Astrocyte of the spinal cord (primary cell): ENCODE results near the gene NR4A3.

Experiments
- DNase-seq: peaks from one replicate; pipeline ENCODE4 v3.0.0; 2011; ENCODE audit warnings: low read depth, low spot score
- H3K4me3 ChIP-seq: 2 replicates; pipeline ENCODE4 v1.5.1; 2011; ENCODE audit warnings: low read depth, mild to moderate bottlenecking, low read length, moderate library complexity
- in situ Hi-C: cut with HindIII; loops from 2 replicates; pipeline ENCODE4 v1.10.0; 2017; ENCODE audit warnings: low sequenced_read_pairs
- TF ChIP-seq, protein P1 (sequence below): IDR thresholded peaks from 2 replicates; pipeline ENCODE4 v1.5.1; 2012; ENCODE audit warnings: low read depth, mild to moderate bottlenecking, low read length, inconsistent platforms

The NR4A3 gene

DNA sequence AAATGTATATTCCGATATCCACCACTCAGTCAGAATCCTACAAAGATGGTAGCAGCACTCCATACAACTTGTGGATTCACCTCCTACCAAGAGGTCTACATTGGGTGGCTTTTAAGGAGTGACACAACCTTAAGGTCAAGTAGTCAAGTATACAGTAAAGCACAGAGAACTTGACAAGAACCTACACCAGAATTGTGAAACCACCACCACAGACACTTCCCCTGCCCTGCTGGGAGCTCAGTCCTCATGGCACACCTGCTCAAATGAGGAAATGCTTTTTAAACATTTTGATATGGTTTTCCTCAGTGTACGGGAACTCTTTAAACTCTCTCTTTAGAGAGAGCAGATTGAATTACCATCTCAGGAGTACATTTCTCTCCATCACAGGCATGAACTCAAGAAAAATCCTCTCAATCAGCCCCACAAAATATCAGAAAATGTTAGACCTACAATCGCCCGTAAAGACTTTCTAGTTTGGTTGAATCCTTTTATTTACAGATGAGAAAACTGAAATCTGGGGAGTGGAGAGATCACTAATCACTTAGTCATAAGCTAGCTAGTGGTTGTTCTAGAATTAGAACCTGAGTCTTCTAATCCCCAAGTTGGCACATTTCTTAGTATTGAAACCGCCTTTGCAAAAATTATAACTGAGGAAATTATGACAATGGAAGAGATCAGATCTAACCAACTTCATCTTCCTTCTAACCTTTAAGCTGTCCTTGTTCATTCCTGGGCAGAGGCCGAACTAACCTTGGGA is 38.5 kb upstream of the NR4A3 start:
- in situ Hi-C loops: no loop called here
- no peak overlapping the region for H3K4me3 ChIP-seq
- DNase-seq: no peak
- TF ChIP-seq, protein P1, sequence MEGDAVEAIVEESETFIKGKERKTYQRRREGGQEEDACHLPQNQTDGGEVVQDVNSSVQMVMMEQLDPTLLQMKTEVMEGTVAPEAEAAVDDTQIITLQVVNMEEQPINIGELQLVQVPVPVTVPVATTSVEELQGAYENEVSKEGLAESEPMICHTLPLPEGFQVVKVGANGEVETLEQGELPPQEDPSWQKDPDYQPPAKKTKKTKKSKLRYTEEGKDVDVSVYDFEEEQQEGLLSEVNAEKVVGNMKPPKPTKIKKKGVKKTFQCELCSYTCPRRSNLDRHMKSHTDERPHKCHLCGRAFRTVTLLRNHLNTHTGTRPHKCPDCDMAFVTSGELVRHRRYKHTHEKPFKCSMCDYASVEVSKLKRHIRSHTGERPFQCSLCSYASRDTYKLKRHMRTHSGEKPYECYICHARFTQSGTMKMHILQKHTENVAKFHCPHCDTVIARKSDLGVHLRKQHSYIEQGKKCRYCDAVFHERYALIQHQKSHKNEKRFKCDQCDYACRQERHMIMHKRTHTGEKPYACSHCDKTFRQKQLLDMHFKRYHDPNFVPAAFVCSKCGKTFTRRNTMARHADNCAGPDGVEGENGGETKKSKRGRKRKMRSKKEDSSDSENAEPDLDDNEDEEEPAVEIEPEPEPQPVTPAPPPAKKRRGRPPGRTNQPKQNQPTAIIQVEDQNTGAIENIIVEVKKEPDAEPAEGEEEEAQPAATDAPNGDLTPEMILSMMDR: no peak

DNA sequence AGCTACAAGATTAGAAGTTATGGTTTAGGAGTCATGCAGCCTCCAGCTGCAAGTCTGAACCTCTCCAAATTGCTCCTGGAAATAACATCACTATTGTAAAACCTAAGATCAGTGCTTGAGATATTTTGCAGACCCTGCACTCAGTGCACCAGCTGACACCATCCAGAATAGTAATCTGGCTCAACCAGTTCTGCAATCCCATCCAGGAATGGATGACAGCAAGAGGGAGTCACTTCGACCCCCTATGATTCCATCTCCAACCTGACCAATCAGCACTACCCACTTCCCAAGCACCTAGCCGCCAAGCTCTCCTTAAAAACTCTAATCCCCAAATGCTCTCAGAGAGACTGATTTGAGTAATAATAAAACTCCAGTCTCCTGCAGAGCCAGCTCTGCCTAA is 37.9 kb upstream of the NR4A3 start:
- DNase-seq: no peak
- no peak overlapping the region for H3K4me3 ChIP-seq
- TF ChIP-seq, protein P1: no peak
- in situ Hi-C loops: no loop called here

DNA sequence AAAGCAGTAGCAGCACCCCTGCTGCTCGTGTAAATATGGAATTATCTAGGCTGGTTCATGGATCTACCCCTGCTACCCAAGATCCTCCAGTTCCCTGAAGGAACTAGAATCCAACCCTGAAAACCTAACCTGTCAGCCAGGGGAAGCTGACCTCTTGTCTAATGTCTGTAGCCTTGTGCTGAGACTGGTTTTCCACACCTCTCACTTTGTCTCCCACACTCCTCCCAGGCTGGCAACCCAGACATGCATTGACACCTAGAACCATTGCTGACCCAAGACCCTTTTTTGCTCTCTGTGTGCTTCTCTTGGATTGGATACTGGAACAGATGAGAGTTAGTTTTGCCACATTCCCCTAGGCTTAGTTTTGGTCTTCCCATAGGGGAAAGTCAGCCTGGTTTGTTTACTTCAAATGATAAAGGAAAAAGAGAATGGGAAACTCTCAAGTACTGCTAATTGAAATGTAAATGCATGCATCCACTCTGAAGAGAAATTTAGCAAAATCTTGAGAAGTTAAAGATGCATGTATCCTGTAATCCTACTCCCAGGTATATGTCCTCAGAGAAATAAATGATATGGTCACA is 36.6 kb upstream of the NR4A3 start:
- in situ Hi-C loops: no loop called here
- no peak for DNase-seq
- TF ChIP-seq, protein P1: no peak
- H3K4me3 ChIP-seq: no peak overlapping the region

DNA sequence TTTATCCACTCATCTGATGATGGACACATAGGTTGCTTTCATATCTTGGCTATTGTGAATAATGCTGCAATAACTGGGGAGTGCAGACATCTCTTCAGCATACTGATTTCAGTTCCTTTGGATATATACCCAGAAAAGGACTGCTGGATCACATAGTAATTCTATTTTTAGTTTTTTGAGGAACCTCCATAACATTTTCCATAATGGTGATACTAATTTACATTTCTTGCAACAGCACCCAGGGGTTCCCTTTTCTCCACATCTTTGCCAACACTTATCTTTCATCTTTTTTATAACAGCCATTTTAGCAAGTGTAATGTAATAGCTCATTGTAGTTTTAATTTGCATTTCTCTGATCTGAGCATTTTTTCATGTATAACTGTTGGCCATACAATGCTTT is 34.1 kb upstream of the NR4A3 start:
- no peak overlapping the region for H3K4me3 ChIP-seq
- in situ Hi-C loops: no loop called here
- no peak for DNase-seq
- TF ChIP-seq, protein P1: no peak

DNA sequence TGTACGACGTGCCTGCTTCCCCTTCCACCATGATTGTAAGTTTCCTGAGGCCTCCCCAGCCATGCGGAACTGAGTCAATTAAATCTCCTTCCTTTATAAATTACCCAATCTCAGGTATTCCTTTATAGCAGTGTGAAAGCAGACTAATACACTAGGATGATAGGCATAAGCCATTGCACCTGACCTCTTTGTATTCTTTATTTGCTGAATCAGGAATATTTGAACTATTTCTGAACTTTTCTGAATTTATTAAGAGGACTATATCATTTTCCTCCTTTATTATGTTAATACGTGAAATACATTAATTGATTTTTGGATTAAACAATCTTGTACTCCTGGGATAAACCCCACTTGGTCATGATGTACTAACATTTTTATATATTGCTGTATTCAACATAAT is 28.2 kb upstream of the NR4A3 start:
- TF ChIP-seq, protein P1: no peak
- DNase-seq: no peak
- in situ Hi-C loops: no loop called here
- no peak overlapping the region for H3K4me3 ChIP-seq

DNA sequence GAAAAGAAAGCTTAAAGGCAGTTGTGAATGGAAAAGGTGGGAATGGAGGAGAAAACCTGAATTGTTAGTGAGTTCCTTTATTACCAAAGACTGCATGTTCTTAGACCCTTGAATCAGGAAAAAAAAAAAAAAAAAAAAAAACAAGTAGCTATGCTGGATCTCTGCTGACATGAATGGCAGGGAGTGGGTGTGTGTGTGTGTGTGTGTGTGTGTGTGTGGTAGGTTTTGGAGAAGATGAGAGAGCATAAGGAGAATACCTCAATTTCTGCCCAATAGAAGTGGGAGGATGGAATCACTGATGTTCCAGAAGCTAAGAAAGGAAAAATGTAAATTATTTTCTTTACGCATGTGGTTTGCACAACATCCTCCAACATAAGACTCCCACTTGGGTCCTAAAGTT is 25.5 kb upstream of the NR4A3 start:
- DNase-seq: no peak
- TF ChIP-seq, protein P1: no peak
- no peak overlapping the region for H3K4me3 ChIP-seq
- in situ Hi-C loops: no loop called here
